Kidney (tissue), 14 donors: ENCODE results near the gene WBP11. TPM values are rescaled to one million over a fixed set of nuclear protein-coding genes. Genes with fewer than 3 reads are reported as not detected.

Experiments
- DNase-seq, 5 donors: peaks; one replicate each; pipeline ENCODE4 v3.0.0-alpha.2; 2013 to 2020
- FAIRE-seq: peaks from 2 replicates; lab custom pipeline; 2012; peaks lifted over from hg19 to GRCh38; lab: Jason Lieb, UNC
- H3K27ac ChIP-seq, 2 donors: one replicate each; pipeline ENCODE4 v1.7.0; 2013; ENCODE audit warnings: low read depth in 2 of 2, low read length in 2 of 2, inconsistent platforms in 1 of 2
- H3K27me3 ChIP-seq: one replicate; pipeline ENCODE4 v1.7.1; 2013; ENCODE audit warnings: low read length, inconsistent platforms; ENCODE audit not compliant: control insufficient read depth, insufficient read depth
- H3K36me3 ChIP-seq, 3 donors: one replicate each; pipeline versions ENCODE4 v1.7.0 to v1.7.1; 2013; ENCODE audit warnings: low read length in 3 of 3, control low read depth in 1 of 3, inconsistent platforms in 1 of 3; ENCODE audit not compliant: insufficient read depth in 3 of 3, control insufficient read depth in 2 of 3
- H3K4me1 ChIP-seq, 3 donors: one replicate each; pipeline versions ENCODE4 v1.7.0 to v1.7.1; 2013; ENCODE audit warnings: low read length in 3 of 3, inconsistent platforms in 1 of 3, low read depth in 1 of 3; ENCODE audit not compliant: control insufficient read depth in 2 of 3, insufficient read depth in 2 of 3
- H3K4me3 ChIP-seq, 3 donors: one replicate each; pipeline versions ENCODE4 v1.7.0 to v1.8.1; 2013; ENCODE audit warnings: low read length in 3 of 3, control low read depth in 1 of 3, inconsistent platforms in 1 of 3
- H3K9ac ChIP-seq, 3 donors: one replicate each; pipeline versions ENCODE4 v1.7.0 to v1.7.1; 2013; ENCODE audit warnings: low read length in 3 of 3, control low read depth in 1 of 3, inconsistent platforms in 1 of 3
- H3K9me3 ChIP-seq, 3 donors: one replicate each; pipeline versions ENCODE4 v1.7.0 to v1.7.1; 2013; ENCODE audit warnings: low read length in 3 of 3, control low read depth in 1 of 3, inconsistent platforms in 1 of 3; ENCODE audit not compliant: control insufficient read depth in 2 of 3, insufficient read depth in 1 of 3
- intact Hi-C: fragments of 100-400 bp; cut with DNase I; formaldehyde crosslinking; loops from one replicate; pipeline ENCODE4 v1.11.1; 2022
- polyA plus RNA-seq: library from polyadenylated mRNA; stranded (reverse); fragments of 350-450 nt; fragmentation: Illumina TruSeq; extraction: RNeasy Lipid Tissue Mini Kit (QIAGEN cat#74804); gene quantifications from one replicate; pipeline ENCODE4 v1.2.3, GENCODE V29; 2014; ENCODE audit warnings: low read depth, low replicate concordance; ENCODE audit not compliant: insufficient read depth
- total RNA-seq: library from RNA; stranded (reverse); fragmentation: NEBNext Ultra II Directional; extraction: Animal tissue kit (Norgen Biotek cat#: 25700); gene quantifications from one replicate; pipeline ENCODE4 v1.2.1, GENCODE V29; 2021
- TF ChIP-seq, protein P1 (sequence below): IDR thresholded peaks from 3 replicates; pipeline ENCODE4 v1.5.1; 2012; ENCODE audit warnings: mild to moderate bottlenecking, moderate library complexity, borderline replicate concordance; ENCODE audit not compliant: insufficient read depth; ENCODE audit errors: extremely low read depth
- donor health status: control.
- donor health status: control.
- donor health status: control.
- donor health status: control.
- donor health status: control.
- donor health status: DM: yes; HTN: yes; CAD: no.
- donor health status: Normal renal cell carcinoma (clear cell type).

WBP11 gene
- total and polyA plus RNA-seq, 2 donors from 2014 or later = 17.6 to 55.5 TPM

DNA sequence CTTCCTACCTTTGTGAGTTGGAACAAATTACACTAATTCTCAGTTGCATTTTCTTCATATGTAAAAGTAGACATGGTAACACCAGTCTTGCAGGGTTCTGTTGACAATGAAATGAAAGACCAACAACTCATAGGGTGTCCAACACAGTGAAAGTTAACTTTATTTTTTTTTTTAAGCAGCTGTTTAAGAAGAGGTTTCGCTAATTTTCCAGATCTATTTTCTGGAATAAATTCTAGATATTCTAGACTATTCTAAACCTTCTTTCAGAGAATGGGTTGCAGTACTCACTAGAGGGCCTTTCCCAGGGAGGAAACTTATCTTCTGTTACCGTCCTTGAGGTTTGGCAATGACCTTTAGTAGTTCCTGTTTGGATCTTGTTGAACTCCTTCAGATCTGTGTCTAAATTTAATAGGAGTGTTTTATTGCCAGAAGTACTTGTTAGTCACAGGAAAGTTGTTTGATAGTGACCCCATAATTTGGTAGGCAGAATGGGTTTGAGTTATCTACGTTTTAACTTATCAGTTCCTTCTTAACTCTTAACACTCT, 42.8 kb upstream of the WBP11 start:
- no peaks in the 10 kb centered on the region for H3K9me3 ChIP-seq
- TF ChIP-seq, protein P1, sequence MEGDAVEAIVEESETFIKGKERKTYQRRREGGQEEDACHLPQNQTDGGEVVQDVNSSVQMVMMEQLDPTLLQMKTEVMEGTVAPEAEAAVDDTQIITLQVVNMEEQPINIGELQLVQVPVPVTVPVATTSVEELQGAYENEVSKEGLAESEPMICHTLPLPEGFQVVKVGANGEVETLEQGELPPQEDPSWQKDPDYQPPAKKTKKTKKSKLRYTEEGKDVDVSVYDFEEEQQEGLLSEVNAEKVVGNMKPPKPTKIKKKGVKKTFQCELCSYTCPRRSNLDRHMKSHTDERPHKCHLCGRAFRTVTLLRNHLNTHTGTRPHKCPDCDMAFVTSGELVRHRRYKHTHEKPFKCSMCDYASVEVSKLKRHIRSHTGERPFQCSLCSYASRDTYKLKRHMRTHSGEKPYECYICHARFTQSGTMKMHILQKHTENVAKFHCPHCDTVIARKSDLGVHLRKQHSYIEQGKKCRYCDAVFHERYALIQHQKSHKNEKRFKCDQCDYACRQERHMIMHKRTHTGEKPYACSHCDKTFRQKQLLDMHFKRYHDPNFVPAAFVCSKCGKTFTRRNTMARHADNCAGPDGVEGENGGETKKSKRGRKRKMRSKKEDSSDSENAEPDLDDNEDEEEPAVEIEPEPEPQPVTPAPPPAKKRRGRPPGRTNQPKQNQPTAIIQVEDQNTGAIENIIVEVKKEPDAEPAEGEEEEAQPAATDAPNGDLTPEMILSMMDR = no peak
- FAIRE-seq = no peak

DNA sequence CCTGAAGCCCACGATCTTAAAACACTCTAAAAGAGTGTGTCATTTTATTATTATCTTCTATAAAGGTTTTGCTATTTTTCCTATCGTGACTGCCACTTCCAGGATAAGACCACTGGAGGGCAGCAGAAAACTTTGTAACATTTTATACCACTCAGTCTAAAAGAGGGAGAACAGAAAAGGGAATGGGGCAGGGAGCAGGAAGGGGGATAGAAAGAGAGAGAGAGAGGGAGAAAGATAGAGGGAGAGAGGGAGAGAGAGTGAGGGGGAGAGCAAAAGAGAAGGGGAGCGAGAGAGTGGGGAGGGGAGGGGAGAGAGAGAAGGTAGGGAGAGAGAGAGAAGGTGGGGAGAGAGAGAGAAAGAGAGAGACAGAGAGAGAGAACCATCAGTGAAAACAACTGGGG, 42.1 kb upstream of the WBP11 start:
- peak; percentile 82 for FAIRE-seq
- H3K36me3 ChIP-seq = no peaks in the 10 kb centered on the region
- H3K4me1 ChIP-seq = peaks cover 5 to 35% (median 15%) of the 10 kb centered on the region in 3 donors
- H3K9me3 ChIP-seq = no peaks in the 10 kb centered on the region
- peak overlapping the region in 1 of 2 donors; percentile 49 for H3K27ac ChIP-seq
- intact Hi-C loops = no loop called here
- H3K4me3 ChIP-seq = no peak overlapping the region
- TF ChIP-seq, protein P1 = peak; percentile 88
- DNase-seq = peak in 3 of 5 donors; percentile 51 to 89 (median 79)
- no peaks in the 10 kb centered on the region for H3K27me3 ChIP-seq
- H3K9ac ChIP-seq = no peak overlapping the region

More for the DNA sequence above, 42.8 kb upstream of the WBP11 start:
- H3K36me3 ChIP-seq = no peaks in the 10 kb centered on the region
- peaks cover 5 to 35% (median 12%) of the 10 kb centered on the region in 3 donors for H3K4me1 ChIP-seq
- no peak overlapping the region for H3K4me3 ChIP-seq
- DNase-seq = no peak
- H3K27me3 ChIP-seq = no peaks in the 10 kb centered on the region
- H3K9ac ChIP-seq = no peak overlapping the region
- intact Hi-C loops = no loop called here
- H3K27ac ChIP-seq = peak overlapping the region; percentile 39 to 78

DNA sequence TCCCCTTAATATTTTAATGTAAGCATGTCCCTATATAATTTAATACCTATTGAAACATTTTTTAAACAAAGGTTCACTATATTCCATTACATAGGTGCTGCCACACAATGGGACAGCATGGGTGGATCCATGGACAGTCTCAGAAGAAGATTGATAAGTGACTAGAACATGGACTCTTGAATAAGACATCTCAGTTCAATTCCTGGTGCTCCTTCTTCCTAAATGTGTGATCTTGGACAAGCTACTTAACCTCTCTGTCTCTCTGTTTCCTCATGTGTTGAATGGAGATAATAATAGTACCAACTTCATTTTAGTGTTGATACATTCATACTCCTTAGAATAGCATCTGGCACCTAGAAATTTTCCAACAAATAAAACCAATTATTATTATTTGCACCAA, 41.1 kb upstream of the WBP11 start:
- intact Hi-C loops = loop anchor here (5.0 kb wide), 1 partner anchor 153 kb away; no protein-coding TSS in a partner anchor

More for the DNA sequence above, 41.1 kb upstream of the WBP11 start:
- Histone ChIP-seq H3K27me3 (no peaks in the 10 kb centered on the region), H3K9me3 (no peaks in the 10 kb centered on the region), H3K27ac (no peak overlapping the region), H3K9ac (no peak overlapping the region), H3K4me3 (no peak overlapping the region), H3K4me1 (peaks cover 5 to 35% (median 15%) of the 10 kb centered on the region in 3 donors), H3K36me3 (no peaks in the 10 kb centered on the region)
- FAIRE-seq = no peak
- TF ChIP-seq, protein P1 = no peak
- DNase-seq = no peak
